Measurements from ENCODE around the gene FCHO1.
A peak's percentile ranks its signal among the peaks of the same experiment; 100 is the strongest.

The FCHO1 gene

GRCh38 chr19:17718947-17719711, 32.1 kb upstream of the FCHO1 start, which contains the start of gene MAP1S:
Gene MAP1S (plus strand): TSS chr19:17719480. CDS start chr19:17719503, 23 bp downstream.
- no peak for DNase-seq (ENCODE audit: low read depth)
- H3K4me3 ChIP-seq (ENCODE audit: low read depth, low read length) = peak within 1 kb of the TSS; percentile 91
- TF ChIP-seq CTCF (IDR thresholded peaks at IDR 0.05; ENCODE audit: low read depth, low read length, missing control alignments) = no peak
- in situ Hi-C loops (cut with HindIII; ENCODE audit: low sequenced_read_pairs) = loop anchor here (10.0 kb wide), 1 partner anchor 116 kb away; no protein-coding TSS in a partner anchor

DNA sequence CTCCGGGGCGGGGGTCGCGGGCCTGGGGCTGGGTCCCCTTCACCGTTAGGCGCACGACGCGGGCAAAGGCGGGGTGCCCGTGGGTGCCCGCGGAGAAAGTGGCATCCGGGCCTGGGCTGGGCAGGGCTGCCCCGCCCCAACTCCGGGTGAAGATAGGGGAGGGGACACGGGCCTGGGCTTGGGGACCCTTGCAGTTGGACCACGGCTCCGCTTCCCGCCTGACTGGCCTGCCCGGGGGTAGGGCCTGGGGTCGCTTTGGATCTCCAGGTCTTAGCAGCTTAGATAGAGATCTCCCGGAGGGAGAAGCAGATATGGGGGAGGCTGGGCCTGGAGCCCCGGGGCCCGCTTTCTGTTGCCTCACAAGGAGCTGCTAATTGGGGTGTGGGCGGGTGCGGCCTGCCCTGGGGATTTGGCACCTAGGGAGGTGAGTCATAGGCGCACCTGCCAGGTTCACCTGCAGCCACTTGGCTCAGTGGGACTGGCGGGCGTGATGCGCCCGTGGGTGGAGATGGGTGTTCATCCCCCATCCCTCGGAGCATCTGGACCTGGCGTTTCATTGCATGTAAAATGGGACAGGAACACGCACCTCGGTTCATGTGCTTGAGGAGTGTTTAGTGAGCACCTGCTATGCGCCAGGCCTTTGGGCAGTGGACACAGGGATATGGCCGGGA, 31.4 kb upstream of the FCHO1 start:
- peak overlapping the region; percentile 91 for H3K4me3 ChIP-seq (ENCODE audit: low read depth, low read length)
- DNase-seq (ENCODE audit: low read depth) = no peak
- in situ Hi-C loops (cut with HindIII; ENCODE audit: low sequenced_read_pairs) = loop anchor here (10.0 kb wide), 1 partner anchor 115 kb away; no protein-coding TSS in a partner anchor
- TF ChIP-seq CTCF (IDR thresholded peaks at IDR 0.05; ENCODE audit: low read depth, low read length, missing control alignments) = no peak

DNA sequence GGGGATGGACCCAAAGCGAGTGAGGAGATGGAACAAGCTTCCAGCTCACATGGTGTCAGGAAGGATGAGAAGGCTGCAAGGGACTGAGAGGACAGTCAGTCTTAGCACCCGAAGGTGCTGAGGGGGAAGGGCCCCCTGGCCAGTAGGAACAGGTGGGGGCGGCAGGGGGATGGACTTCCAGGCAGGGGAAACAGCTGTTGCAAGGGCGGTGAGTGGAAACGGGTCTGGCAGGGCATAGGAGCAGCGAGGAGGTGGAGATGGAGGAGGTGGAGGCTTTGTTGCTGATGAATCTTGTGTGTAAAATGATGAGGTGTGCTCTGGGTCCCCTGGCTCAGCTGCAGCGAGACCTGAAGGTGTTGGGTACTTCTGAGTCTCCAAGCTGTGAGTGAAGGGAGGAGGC, 30.8 kb upstream of the FCHO1 start:
- DNase-seq (ENCODE audit: low read depth) = no peak

GRCh38 chr19:17721111-17721628, 30.1 kb upstream of the FCHO1 start:
- no peak for TF ChIP-seq CTCF (IDR thresholded peaks at IDR 0.05; ENCODE audit: low read depth, low read length, missing control alignments)
- no peak for DNase-seq (ENCODE audit: low read depth)
- no peak overlapping the region for H3K4me3 ChIP-seq (ENCODE audit: low read depth, low read length)
- in situ Hi-C loops (cut with HindIII; ENCODE audit: low sequenced_read_pairs) = no loop called here

More for the DNA sequence above, 30.8 kb upstream of the FCHO1 start:
- peak overlapping the region; percentile 91 for H3K4me3 ChIP-seq (ENCODE audit: low read depth, low read length)
- in situ Hi-C loops (cut with HindIII; ENCODE audit: low sequenced_read_pairs) = no loop called here
- no peak for TF ChIP-seq CTCF (IDR thresholded peaks at IDR 0.05; ENCODE audit: low read depth, low read length, missing control alignments)

- TF ChIP-seq CTCF (IDR thresholded peaks at IDR 0.05; ENCODE audit: low read depth, low read length, missing control alignments) = no peak
- in situ Hi-C loops (cut with HindIII; ENCODE audit: low sequenced_read_pairs) = no loop called here
- no peak overlapping the region for H3K4me3 ChIP-seq (ENCODE audit: low read depth, low read length)
- no peak for DNase-seq (ENCODE audit: low read depth)
Measured at GRCh38 chr19:17721821-17722220, 29.5 kb upstream of the FCHO1 start.

DNA sequence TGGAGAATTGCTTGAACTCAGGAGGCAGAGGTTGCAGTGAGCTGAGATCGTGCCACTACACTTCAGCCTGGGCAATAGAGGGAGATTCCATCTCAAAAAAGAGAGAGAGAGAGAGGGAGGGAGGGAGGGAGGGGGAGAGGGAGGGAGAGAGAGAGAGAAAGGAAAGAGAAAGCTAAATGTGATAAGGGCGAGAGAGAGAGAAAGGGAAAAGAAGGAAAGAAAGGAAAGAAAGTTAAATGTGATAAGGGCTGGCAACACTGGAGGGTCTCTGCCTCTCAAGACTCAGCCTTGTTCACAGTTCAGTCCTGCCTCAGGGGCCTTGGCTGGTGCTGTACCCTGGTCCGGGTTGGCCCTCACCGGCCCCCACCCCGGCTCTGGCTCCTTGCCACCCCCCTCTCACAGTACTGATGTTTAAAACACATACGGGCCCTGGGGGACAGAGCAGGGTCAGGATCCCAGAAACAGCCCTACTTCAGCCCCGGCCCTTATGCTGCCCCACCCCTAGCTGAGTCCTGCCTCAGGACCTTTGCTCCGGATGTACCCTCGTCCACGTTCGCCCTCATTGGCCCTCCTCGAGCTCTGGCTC, 28.5 kb upstream of the FCHO1 start:
- no peak for TF ChIP-seq CTCF (IDR thresholded peaks at IDR 0.05; ENCODE audit: low read depth, low read length, missing control alignments)
- in situ Hi-C loops (cut with HindIII; ENCODE audit: low sequenced_read_pairs) = no loop called here
- H3K4me3 ChIP-seq (ENCODE audit: low read depth, low read length) = no peak overlapping the region
- no peak for DNase-seq (ENCODE audit: low read depth)

Data from astrocyte of the cerebellum (primary cell).